MM.1S (cell line): ENCODE data around the gene MMAB.

ENCODE experiments used
- DNase-seq: peaks from one replicate; pipeline ENCODE4 v3.0.0-alpha.2; 2015
- H2AFZ ChIP-seq: fragments of 300-600 bp; sonication (generic); 2 replicates; pipeline ENCODE4 v1.6.0; 2016; ENCODE audit warnings: antibody characterized with exemption, low read length
- H3F3A ChIP-seq: fragments of 300-600 bp; sonication (generic); 2 replicates; pipeline ENCODE4 v1.6.1; 2016; ENCODE audit warnings: mild to moderate bottlenecking, antibody characterized with exemption, low read length, moderate library complexity, mixed read lengths; ENCODE audit not compliant: insufficient read depth
- H3K27ac ChIP-seq: fragments of 300-600 bp; sonication (generic); 2 replicates; pipeline ENCODE4 v1.5.1; 2016; ENCODE audit warnings: mild to moderate bottlenecking, low read length
- H3K27me3 ChIP-seq: fragments of 300-600 bp; sonication (generic); replicated peaks from 2 replicates; pipeline ENCODE4 v1.6.0; 2016; ENCODE audit warnings: low read length; ENCODE audit not compliant: insufficient read depth
- H3K36me3 ChIP-seq: fragments of 300-600 bp; sonication (generic); replicated peaks from 2 replicates; pipeline ENCODE4 v1.6.1; 2016; ENCODE audit warnings: mild to moderate bottlenecking, low read length, mixed read lengths; ENCODE audit not compliant: insufficient read depth
- H3K4me1 ChIP-seq: fragments of 300-600 bp; sonication (generic); 2 replicates; pipeline ENCODE4 v1.6.1; 2016; ENCODE audit warnings: low read length, mixed read lengths
- H3K4me2 ChIP-seq: fragments of 300-600 bp; sonication (generic); 2 replicates; pipeline ENCODE4 v1.6.0; 2016; ENCODE audit warnings: low read depth, low read length
- H3K4me3 ChIP-seq: fragments of 300-600 bp; sonication (generic); 2 replicates; pipeline ENCODE4 v1.5.1; 2016; ENCODE audit warnings: low read length, mixed read lengths
- H3K79me2 ChIP-seq: fragments of 300-600 bp; sonication (generic); 2 replicates; pipeline ENCODE4 v1.6.1; 2016; ENCODE audit warnings: mixed run types, low read length, mixed read lengths
- H3K9ac ChIP-seq: fragments of 300-600 bp; sonication (generic); 2 replicates; pipeline ENCODE4 v1.6.1; 2016; ENCODE audit warnings: low read length, mixed read lengths
- H3K9me2 ChIP-seq: fragments of 300-600 bp; sonication (generic); replicated peaks from 2 replicates; pipeline ENCODE4 v1.6.1; 2016; ENCODE audit warnings: mild to moderate bottlenecking, low read length, mixed read lengths; ENCODE audit not compliant: insufficient read depth
- H3K9me3 ChIP-seq: fragments of 300-600 bp; sonication (generic); replicated peaks from 2 replicates; pipeline ENCODE4 v1.6.1; 2016; ENCODE audit warnings: mild to moderate bottlenecking, low read length, mixed read lengths; ENCODE audit not compliant: insufficient read depth
- H4K20me1 ChIP-seq: fragments of 300-600 bp; sonication (generic); 2 replicates; pipeline ENCODE4 v1.6.1; 2016; ENCODE audit warnings: mild to moderate bottlenecking, low read length, moderate library complexity, mixed read lengths; ENCODE audit not compliant: insufficient read depth
- CTCF ChIP-seq: fragments of 300-600 bp; sonication (generic); IDR thresholded peaks from 2 replicates; pipeline ENCODE4 v1.5.1; 2016; ENCODE audit warnings: antibody characterized with exemption, low read length, mixed read lengths
- EZH2 ChIP-seq: fragments of 300-600 bp; sonication (generic); optimal IDR thresholded peaks from 2 replicates; pipeline ENCODE3; 2017; ENCODE audit warnings: low read depth, mild to moderate bottlenecking, antibody characterized with exemption, low read length, mixed read lengths
- EZH2phosphoT487 ChIP-seq: fragments of 300-600 bp; sonication (generic); IDR thresholded peaks from 2 replicates; pipeline ENCODE4 v1.6.1; 2018; ENCODE audit warnings: antibody characterized with exemption, low read length

The MMAB gene

GRCh38 chr12:109615556-109616229 is 42.4 kb upstream of the MMAB start:
- no peak for DNase-seq
- Histone ChIP-seq H3K4me1 (no peaks in the 10 kb centered on the region), H3K79me2 (no peaks in the 10 kb centered on the region), H3K27me3 (peaks cover 12% of the 10 kb centered on the region; the same call in 1 of the 2 replicates), H4K20me1 (no peaks in the 10 kb centered on the region), H3K9ac (no peak overlapping the region), H3K9me3 (no peaks in the 10 kb centered on the region), H2AFZ (no peak overlapping the region), H3K4me2 (no peak overlapping the region), H3K36me3 (no peaks in the 10 kb centered on the region), H3K9me2 (no peaks in the 10 kb centered on the region), H3K27ac (no peak overlapping the region), H3K4me3 (no peak overlapping the region), H3F3A (no peaks in the 10 kb centered on the region)
- no peak for TF ChIP-seq CTCF
- no peak for TF ChIP-seq EZH2phosphoT487
- no peak for TF ChIP-seq EZH2

- Histone ChIP-seq H3K36me3 (no peaks in the 10 kb centered on the region), H2AFZ (no peak overlapping the region)
- TF ChIP-seq EZH2phosphoT487 (no peak), CTCF (no peak), EZH2 (no peak)
Observed at GRCh38 chr12:109613649-109614455, 40.5 kb upstream of the MMAB start.

GRCh38 chr12:109612975-109613502 is 39.7 kb upstream of the MMAB start:
- no peak for DNase-seq
- TF ChIP-seq EZH2phosphoT487 (no peak), CTCF (no peak; the same call in 1 of the 2 replicates), EZH2 (no peak)

More at GRCh38 chr12:109613649-109614455, 40.5 kb upstream of the MMAB start:
- Histone ChIP-seq H3F3A (no peaks in the 10 kb centered on the region), H3K4me3 (no peak overlapping the region), H3K9me3 (no peaks in the 10 kb centered on the region), H3K9me2 (no peaks in the 10 kb centered on the region), H3K79me2 (no peaks in the 10 kb centered on the region), H3K9ac (no peak overlapping the region), H3K27ac (no peak overlapping the region), H3K27me3 (peaks cover 12% of the 10 kb centered on the region; the same call in 1 of the 2 replicates), H4K20me1 (no peaks in the 10 kb centered on the region), H3K4me1 (no peaks in the 10 kb centered on the region), H3K4me2 (no peak overlapping the region)
- no peak for DNase-seq

More at GRCh38 chr12:109612975-109613502, 39.7 kb upstream of the MMAB start:
- Histone ChIP-seq H3K4me3 (no peak overlapping the region), H3K27ac (no peak overlapping the region), H3F3A (no peaks in the 10 kb centered on the region), H3K79me2 (no peaks in the 10 kb centered on the region), H3K9ac (no peak overlapping the region), H3K36me3 (no peaks in the 10 kb centered on the region), H3K4me2 (no peak overlapping the region), H2AFZ (no peak overlapping the region), H3K4me1 (no peaks in the 10 kb centered on the region), H3K9me3 (no peaks in the 10 kb centered on the region), H3K27me3 (peaks cover 12% of the 10 kb centered on the region; the same call in 1 of the 2 replicates), H4K20me1 (no peaks in the 10 kb centered on the region), H3K9me2 (no peaks in the 10 kb centered on the region)
